Keratinocyte (primary cell): ENCODE data around the gene SMC4. TPM values are rescaled to one million over a fixed set of nuclear protein-coding genes. Genes with fewer than 3 reads are reported as not detected.

Experiments
- DNase-seq: peaks from one replicate; pipeline ENCODE4 v3.0.0-alpha.2; 2011; ENCODE audit warnings: low read depth, missing footprints, low spot score
- FAIRE-seq: peaks from 2 replicates; lab custom pipeline; 2011; peaks lifted over from hg19 to GRCh38; lab: Jason Lieb, UNC
- H2AFZ ChIP-seq: 2 replicates; pipeline ENCODE4 v1.6.0; 2012; ENCODE audit warnings: low read length, control low read depth, inconsistent platforms; ENCODE audit not compliant: control insufficient read depth
- H3K27ac ChIP-seq: 2 replicates; pipeline ENCODE4 v1.5.1; 2011; ENCODE audit warnings: low read length; ENCODE audit not compliant: control insufficient read depth, insufficient read depth
- H3K27me3 ChIP-seq: 3 replicates; pipeline ENCODE4 v1.6.0; 2011; ENCODE audit warnings: low read length; ENCODE audit not compliant: control insufficient read depth, insufficient read depth; ENCODE audit errors: extremely low read depth
- H3K36me3 ChIP-seq, 2 experiments: 2 replicates in 1 of 2; 3 replicates in 1 of 2; pipeline ENCODE4 v1.5.1; 2011; ENCODE audit warnings: low read length in 2 of 2, mild to moderate bottlenecking in 1 of 2; ENCODE audit not compliant: control insufficient read depth in 2 of 2, insufficient read depth in 2 of 2; ENCODE audit errors: extremely low read depth in 1 of 2
- H3K4me1 ChIP-seq: 3 replicates; pipeline ENCODE4 v1.5.1; 2011; ENCODE audit warnings: low read length; ENCODE audit not compliant: control insufficient read depth, insufficient read depth; ENCODE audit errors: extremely low read depth
- H3K4me2 ChIP-seq: 3 replicates; pipeline ENCODE4 v1.6.0; 2011; ENCODE audit warnings: low read depth, low read length; ENCODE audit not compliant: control insufficient read depth, insufficient read depth; ENCODE audit errors: extremely low read depth
- H3K4me3 ChIP-seq, 3 experiments: fragments of 200-600 bp in 1 of 3; sonication (generic) in 1 of 3; 2 replicates in 2 of 3; 3 replicates in 1 of 3; pipeline ENCODE4 v1.5.1; 2011 to 2016; ENCODE audit warnings: low read length in 3 of 3, mild to moderate bottlenecking in 3 of 3, control low read depth in 2 of 3, inconsistent platforms in 1 of 3, low read depth in 1 of 3, mixed read lengths in 1 of 3, mixed run types in 1 of 3, moderate library complexity in 1 of 3; ENCODE audit not compliant: control insufficient read depth in 2 of 3, insufficient read depth in 2 of 3; ENCODE audit errors: extremely low read depth in 1 of 3
- H3K79me2 ChIP-seq: 2 replicates; pipeline ENCODE4 v1.6.0; 2012; ENCODE audit warnings: low read length; ENCODE audit not compliant: control insufficient read depth, insufficient read depth
- H3K9ac ChIP-seq: 3 replicates; pipeline ENCODE4 v1.6.0; 2011; ENCODE audit warnings: low read length; ENCODE audit not compliant: control insufficient read depth, insufficient read depth; ENCODE audit errors: extremely low read depth
- H3K9me1 ChIP-seq: 3 replicates; pipeline ENCODE4 v1.6.0; 2011; ENCODE audit warnings: low read length; ENCODE audit not compliant: control insufficient read depth, insufficient read depth; ENCODE audit errors: extremely low read depth
- H3K9me3 ChIP-seq: 2 replicates; pipeline ENCODE4 v1.5.1; 2012; ENCODE audit warnings: low read depth, low read length; ENCODE audit not compliant: control insufficient read depth
- H4K20me1 ChIP-seq: 3 replicates; pipeline ENCODE4 v1.6.0; 2011; ENCODE audit warnings: low read length; ENCODE audit not compliant: control insufficient read depth, insufficient read depth; ENCODE audit errors: extremely low read depth
- CTCF ChIP-seq, 3 experiments: IDR thresholded peaks in 1 of 3; conservative IDR thresholded peaks in 1 of 3; optimal IDR thresholded peaks in 1 of 3; 2 replicates in 2 of 3; 3 replicates in 1 of 3; pipeline versions ENCODE3 to v1.5.1; 2011; ENCODE audit warnings: low read length in 3 of 3, mild to moderate bottlenecking in 3 of 3, moderate library complexity in 2 of 3, control low read depth in 1 of 3, inconsistent platforms in 1 of 3; ENCODE audit not compliant: insufficient read depth in 2 of 3; ENCODE audit errors: extremely low read depth in 1 of 3
- EZH2 ChIP-seq: IDR thresholded peaks from one replicate; pipeline ENCODE4 v1.6.1; 2012; ENCODE audit warnings: inconsistent platforms, mild to moderate bottlenecking, low read length, moderate library complexity
- dilution Hi-C: fragments of 300-500 bp; cut with MboI; formaldehyde crosslinking; loops from one replicate; pipeline ENCODE4 v1.7.0; 2020; ENCODE audit warnings: low sequenced_read_pairs; ENCODE audit not compliant: extremely low pct_ligation_motif_present
- polyA plus RNA-seq, 5 experiments: library from polyadenylated mRNA; depleted of rRNA in 3 of 5; stranded (reverse) in 3 of 5; stranded (forward) in 1 of 5; unstranded in 1 of 5; fragments of >200 nt; gene quantifications; 1 replicate in 1 of 5; 2 replicates in 3 of 5; 3 replicates in 1 of 5; pipeline versions ENCODE4 v1.2.1 to v1.2.3, GENCODE V29; 2011 to 2012; ENCODE audit warnings: missing spikeins in 2 of 5, low read depth in 1 of 5, low replicate concordance in 1 of 5

SMC4 gene
- polyA plus RNA-seq, 1 donor (not counting 4 experiments of a cell fraction or from before 2014, with no cell fraction given), result 45.2 TPM

- H3K4me2 ChIP-seq, result no peak overlapping the region
- no peak overlapping the region for H3K4me3 ChIP-seq
- DNase-seq, result no peak
- H3K9me3 ChIP-seq, result no peaks in the 10 kb centered on the region
- H3K79me2 ChIP-seq, result no peaks in the 10 kb centered on the region
- H3K9ac ChIP-seq, result no peak overlapping the region
- no peak for FAIRE-seq
- dilution Hi-C loops, result no loop called here
- no peak overlapping the region for H2AFZ ChIP-seq
- TF ChIP-seq EZH2 (no peak), CTCF (optimal IDR thresholded peaks at IDR 0.05 in 1 of 3, IDR thresholded peaks at IDR 0.05 in 1 of 3, conservative IDR thresholded peaks at IDR 0.05 in 1 of 3; ENCODE audit: extremely low read depth in 1 of 3, insufficient read depth in 2 of 3, low read length in 3 of 3) (no peak)
- no peaks in the 10 kb centered on the region for H3K4me1 ChIP-seq
- H3K27ac ChIP-seq, result no peak overlapping the region
- no peaks in the 10 kb centered on the region for H3K9me1 ChIP-seq
- H3K36me3 ChIP-seq, result peaks cover 0 to 3% of the 10 kb centered on the region in 2 experiments
- no peaks in the 10 kb centered on the region for H3K27me3 ChIP-seq
- H4K20me1 ChIP-seq, result no peaks in the 10 kb centered on the region
Observed at GRCh38 chr3:160372780-160373179, 26.7 kb upstream of the SMC4 start.

- Histone ChIP-seq H3K9ac (no peak overlapping the region), H3K4me2 (no peak overlapping the region), H3K9me1 (no peaks in the 10 kb centered on the region), H3K79me2 (no peaks in the 10 kb centered on the region), H3K4me3 (no peak overlapping the region), H3K27ac (no peak overlapping the region), H3K9me3 (no peaks in the 10 kb centered on the region), H4K20me1 (no peaks in the 10 kb centered on the region), H3K27me3 (no peaks in the 10 kb centered on the region), H3K4me1 (no peaks in the 10 kb centered on the region), H2AFZ (no peak overlapping the region), H3K36me3 (peaks cover 0 to 3% of the 10 kb centered on the region in 2 experiments)
- dilution Hi-C loops, result no loop called here
- TF ChIP-seq CTCF (optimal IDR thresholded peaks at IDR 0.05 in 1 of 3, IDR thresholded peaks at IDR 0.05 in 1 of 3, conservative IDR thresholded peaks at IDR 0.05 in 1 of 3; ENCODE audit: extremely low read depth in 1 of 3, insufficient read depth in 2 of 3, low read length in 3 of 3) (no peak), EZH2 (no peak)
- DNase-seq (no peak), FAIRE-seq (no peak)
Observed at GRCh38 chr3:160373655-160374054, 25.8 kb upstream of the SMC4 start.
